ENCODE data around the gene AFF1.
"Not testable (repeated sequence)": the region's sequence is repeated elsewhere in the genome, so short reads cannot be mapped to it uniquely, and the experiment has no call there.

AFF1 gene

DNA sequence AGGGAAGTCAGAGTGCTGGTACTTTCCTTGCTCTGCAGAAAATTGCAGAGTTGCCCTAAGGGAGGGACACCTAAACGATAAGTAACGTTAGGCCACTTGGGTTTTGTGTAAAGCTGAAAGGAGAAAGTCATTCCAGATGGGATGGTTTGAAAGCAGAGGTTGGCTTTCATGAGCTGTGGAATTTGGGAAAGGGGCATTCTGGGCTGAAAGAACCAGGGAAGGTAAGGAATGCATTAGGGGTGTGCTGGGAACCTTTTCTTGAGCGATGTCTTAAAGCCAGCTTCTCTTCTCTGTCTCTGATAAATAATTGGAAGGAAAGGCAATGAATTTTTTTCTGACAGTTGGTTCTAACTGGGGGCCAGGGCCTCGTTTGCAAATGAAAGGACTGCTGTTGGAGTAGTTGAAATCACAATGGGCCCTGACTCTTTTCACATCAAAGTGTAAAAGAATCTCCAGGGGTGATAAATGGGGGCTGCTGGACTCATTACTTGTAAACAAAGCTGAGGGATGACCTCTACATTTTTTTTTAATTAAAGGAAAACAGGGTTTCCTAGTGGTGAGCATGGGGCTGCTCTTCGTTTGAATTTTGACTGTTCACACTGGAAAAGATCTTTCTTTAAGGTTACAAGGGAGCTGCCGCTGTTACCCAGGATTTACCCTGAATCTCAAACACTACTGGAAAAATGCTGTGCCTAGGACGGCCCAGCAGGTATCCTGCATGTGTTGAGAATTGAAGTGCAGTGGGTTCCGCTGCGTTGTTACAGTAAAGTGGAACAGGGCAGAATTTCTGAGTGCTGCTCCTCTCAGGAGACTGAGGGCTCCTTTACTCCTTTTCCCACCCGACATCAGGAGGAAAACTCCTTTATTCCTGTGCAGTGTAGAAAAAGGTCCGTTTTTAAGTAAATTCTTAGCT lies 25.0 kb downstream of the AFF1 start:
- DNase-seq = no peak

DNA sequence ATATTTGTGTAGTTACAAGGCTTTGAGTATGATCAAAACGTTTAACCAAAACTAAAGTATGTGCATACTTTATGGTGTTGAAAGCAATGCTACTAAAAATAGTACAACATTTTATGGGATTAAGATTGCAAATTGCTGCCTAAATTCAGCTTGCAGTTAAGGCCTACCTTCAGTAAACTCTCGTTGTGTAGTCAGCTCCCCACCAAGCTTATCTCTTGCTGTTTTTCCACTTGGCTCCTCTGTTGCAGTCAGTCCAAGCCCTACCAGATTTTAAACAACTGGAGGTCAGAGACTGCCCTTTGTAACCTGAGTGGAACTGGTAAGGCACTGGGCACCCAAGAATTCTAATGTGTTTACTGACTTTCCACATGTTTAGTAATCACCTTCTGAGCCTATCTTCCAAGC lies 25.7 kb downstream of the AFF1 start:
- no peak for DNase-seq

DNA sequence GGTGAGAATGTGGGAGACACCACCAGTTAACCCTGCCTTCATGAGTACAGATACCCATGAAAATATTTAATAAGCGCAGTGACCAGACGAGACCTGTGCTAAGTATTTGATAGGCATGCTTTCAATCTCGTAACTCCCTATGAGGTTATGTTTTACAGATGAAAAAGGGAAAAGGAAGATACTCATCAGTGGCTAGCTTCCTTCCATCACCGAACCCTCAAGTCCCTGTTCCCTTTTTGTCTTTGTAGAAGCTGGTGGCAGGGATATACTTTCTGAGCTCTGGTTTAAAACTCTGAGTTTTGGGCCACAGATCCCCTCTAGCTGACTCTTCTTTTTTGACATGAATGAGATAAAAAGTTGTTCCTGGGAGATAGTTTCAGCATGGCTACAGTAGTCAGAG lies 26.3 kb downstream of the AFF1 start:
- DNase-seq = no peak

GRCh38 chr4:86961605-86962295 lies 26.9 kb downstream of the AFF1 start:
- no peak for DNase-seq

DNA sequence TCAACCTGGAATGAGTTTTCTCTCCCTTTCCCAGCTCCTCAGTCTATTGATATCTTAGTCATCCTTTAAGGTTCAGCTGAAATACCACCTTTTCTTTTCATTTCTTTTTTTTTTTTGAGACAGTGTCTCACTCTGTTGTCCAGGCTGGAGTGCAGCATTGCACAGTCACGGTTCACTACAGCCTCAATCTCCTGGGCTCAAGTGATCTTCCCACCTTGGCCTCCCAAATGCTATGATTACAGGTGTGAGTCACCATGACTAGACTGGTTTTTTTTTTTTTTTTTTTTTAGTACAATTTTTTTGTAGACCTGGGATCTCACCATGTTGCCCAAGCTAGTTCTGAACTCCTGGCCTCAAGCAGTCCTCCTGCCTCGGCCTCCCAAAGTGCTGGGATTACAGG lies 28.9 kb downstream of the AFF1 start:
- no peak for DNase-seq

DNA sequence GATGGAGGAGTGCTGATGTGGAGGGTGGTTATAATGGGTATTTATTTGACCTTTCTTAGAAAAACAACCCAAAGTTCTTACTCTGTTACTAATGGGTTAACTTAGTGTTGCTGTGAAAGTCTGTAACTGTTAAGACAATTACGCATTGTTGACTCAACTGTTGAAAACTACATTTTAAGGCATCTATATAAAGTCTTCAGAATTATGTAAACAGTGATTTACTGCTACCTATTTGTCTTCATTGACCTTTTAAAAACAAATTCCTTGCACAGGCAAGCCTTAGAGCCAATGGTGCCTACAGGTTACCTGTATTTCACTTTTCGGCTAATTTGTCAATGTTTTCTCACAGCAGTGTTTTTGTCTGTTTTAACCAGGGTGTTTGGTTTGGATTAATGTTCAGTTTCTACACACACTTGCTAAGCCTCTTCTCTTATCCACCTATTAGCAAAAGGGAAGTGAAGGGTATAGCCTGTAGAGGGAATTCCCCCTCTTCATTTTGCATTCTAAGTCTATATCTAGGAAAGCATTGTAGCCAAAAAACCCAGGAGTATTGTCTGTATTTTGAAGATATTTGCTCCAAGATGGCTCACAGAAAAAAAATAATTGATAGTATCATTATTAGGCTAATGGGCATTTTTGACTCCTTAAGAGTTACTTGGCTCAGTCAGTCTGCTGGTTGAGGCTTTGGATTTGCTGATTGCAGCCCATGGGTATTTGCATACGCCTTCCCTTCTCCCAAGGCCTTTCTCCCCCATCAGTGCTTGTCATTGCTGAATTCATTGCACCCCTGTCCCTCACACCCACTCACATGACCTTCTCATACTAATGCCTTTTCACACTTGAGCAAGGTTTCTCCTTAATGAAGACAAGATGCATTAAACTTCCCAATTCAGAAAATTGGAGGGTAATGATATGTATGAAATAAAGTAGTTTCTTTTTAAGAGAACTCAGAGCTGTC lies 30.5 kb downstream of the AFF1 start:
- DNase-seq = no peak

DNA sequence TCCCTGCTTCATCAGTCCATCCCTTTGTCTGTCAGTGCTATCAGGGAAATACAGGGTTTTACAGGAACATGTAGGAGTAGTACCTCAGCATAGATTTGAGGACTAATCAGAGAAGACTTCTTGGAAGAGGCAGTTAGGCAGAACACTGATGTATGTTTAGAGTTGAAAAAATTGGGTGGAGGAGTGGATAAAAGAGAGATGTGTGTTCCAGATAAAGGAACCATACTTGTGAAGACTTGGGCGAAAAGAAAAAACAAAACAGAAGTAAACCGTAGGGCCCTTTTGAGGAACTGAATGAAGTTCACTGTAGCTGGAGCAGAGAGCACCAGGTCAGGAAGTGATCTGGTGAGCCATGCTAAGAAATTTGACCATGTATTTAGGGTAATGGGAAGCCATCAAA lies 32.3 kb downstream of the AFF1 start:
- no peak for DNase-seq

- DNase-seq = no peak
These were observed 33.0 kb downstream of the AFF1 start for GRCh38 chr4:86967798-86968197.

DNA sequence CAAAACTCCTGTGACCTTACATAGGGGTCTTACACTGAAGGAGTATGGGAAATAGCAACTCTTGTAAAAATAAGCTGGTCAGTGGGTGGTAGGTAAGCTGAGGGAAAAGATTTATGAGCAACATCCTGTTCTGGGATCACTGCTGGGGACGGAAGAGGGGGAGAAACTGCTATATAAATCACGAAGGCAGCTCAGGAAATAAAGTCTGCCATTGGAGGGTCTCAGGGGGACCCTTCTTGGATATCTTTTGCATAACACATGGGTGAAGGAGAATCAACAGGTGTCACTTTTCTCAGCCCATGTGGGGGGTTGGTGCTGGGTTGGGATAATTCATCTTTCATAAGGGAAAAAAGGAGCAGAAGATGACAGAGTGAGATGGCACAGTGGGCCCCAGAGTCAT lies 33.7 kb downstream of the AFF1 start:
- DNase-seq = no peak

- no peak for DNase-seq
These were observed 35.9 kb downstream of the AFF1 start for GRCh38 chr4:86970447-86971354.

- no peak for DNase-seq
These were observed 36.5 kb downstream of the AFF1 start for GRCh38 chr4:86971355-86971683.

GRCh38 chr4:86972997-86973396 lies 38.2 kb downstream of the AFF1 start:
- DNase-seq = no peak

DNA sequence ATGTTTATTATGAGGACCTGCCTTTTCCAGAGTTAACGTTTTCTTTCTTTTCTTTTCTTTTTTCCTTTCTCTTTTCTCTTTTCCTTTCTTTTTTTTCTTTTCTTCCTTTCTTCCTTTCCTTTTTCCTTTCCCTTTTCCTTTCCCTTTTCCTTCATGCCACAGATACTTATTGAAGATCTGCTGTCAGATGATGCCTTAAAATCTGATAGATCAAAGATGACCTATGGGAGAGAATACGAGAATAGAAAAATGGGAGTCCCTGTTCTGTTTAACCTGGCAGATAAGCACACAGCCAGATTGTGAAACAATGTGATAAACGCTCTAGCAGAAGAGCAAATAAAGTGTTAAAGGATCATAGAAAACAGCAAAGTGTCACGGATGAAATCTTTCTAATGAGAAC lies 38.9 kb downstream of the AFF1 start:
- no peak for DNase-seq

- no peak for DNase-seq
These were observed 39.8 kb downstream of the AFF1 start for GRCh38 chr4:86974551-86974994.

DNA sequence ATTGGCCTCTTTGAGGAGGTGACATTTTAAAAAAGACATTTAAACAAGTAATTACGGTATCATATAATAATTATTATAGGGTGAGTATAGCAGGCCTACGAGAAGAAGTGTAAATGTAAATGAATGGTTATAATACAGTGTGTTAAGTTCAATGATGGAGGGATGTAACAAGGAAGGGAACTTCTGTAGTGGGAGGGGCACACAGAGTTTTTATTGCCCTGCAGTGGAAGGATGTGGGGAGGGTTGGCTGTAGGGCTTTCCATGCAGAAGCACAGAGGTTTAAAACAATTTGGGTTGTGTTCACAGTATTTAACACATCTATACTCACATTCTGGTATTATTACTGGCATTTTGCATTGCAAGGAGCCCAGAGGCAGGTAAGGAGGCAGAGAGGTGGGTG lies 41.1 kb downstream of the AFF1 start:
- no peak for DNase-seq

DNA sequence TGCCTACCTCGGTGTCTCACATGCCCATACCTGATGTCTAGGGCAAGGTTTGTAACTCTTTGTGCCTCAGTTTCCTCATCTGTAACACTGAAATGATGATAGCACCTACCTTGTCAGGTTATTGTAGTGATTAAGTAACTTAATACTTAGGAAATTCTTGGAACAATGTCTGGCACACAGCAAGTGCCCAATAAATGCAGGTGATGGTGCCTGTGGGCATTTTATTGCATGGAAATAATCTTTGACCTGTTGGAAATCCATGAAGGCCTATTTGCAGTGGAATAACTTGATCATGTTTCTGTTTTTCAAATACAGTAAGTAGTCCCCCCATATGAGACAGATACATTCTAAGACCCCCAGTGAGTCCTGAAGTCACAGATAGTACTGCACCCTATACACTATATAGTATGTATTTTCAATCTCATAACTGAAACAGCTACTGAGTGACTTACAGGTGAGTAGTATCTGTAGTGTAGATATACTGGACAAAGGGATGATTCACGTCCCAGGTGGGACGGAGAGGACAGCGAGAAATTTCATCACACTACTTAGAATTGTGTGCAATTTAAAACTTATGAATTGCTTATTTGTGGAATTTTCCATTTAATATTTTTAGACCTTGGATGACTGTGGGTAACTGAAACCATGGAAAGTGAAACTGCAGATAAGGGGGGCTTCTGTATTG lies 42.1 kb downstream of the AFF1 start:
- DNase-seq = no peak

- no peak for DNase-seq
These were observed 42.9 kb downstream of the AFF1 start for GRCh38 chr4:86977621-86978184.

DNA sequence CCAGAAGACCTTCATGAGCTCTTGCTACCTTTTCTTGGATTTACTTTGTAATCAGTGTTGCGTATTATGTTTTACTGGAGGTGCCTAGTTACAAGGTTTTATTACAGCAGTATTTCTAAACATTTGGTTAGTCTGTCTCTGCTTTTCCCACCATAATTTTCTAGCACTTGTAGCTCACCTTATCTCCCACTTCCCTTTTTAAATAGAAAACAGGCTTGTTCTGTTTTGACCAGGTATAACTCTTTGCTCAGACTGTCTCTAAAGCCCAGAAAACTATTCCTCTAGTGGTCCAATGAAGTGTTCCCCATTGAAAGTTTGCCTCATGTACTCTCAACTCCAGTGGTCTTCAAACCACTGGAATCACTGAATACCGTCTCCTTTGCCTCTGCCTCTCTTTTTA lies 43.9 kb downstream of the AFF1 start:
- no peak for DNase-seq

DNA sequence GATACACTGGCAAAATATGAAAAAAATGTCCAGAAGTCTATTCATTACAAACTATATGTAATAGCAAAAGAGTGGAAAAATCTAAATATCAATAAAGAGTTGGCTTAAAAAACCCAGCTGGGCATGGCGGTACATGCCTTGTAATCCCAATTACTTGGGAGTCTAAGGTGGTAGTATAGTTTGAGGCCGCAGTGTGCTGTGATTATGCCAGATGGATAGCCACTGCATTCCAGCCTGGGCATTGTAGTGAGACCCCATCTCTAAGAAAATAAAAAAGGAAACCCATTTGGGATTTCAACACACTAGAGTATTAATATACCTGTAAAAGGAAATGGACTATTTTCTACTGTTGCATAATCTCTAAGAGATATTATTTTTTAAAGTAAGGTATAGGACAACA lies 45.4 kb downstream of the AFF1 start:
- DNase-seq = no peak

DNA sequence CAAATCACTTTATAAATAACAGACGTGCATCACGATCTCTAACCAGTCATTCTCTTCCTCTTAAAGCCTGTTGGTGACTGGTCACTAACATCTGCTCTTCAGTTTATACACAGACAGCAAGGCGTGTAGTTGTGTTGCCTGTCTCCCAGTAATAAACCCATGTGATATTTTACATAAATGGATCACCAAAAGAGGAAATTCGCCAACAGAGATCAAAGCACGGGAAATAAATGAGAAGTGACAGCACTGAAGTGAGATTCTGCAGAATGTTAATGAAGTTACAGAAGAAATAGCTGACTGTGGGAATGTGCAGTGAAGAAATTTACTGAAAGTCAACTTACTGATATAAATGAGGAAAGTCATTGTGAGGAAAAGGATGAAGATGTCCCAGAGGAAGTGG lies 47.0 kb downstream of the AFF1 start:
- no peak for DNase-seq

GRCh38 chr4:86985852-86986251 lies 51.0 kb downstream of the AFF1 start:
- not testable (repeated sequence) for DNase-seq

Measured in NK-92 treated with Interleukin-12 subunit alpha and Interleukin-12 subunit beta, amount 100 ng/mL, for 24 hours (cell line).